ENCODE measurements around the gene BTBD18. TPM values are rescaled to one million over a fixed set of nuclear protein-coding genes. Genes with fewer than 3 reads are reported as not detected.

BTBD18 gene
- total RNA-seq, 4 donors from 2014 or later: not detected

DNA sequence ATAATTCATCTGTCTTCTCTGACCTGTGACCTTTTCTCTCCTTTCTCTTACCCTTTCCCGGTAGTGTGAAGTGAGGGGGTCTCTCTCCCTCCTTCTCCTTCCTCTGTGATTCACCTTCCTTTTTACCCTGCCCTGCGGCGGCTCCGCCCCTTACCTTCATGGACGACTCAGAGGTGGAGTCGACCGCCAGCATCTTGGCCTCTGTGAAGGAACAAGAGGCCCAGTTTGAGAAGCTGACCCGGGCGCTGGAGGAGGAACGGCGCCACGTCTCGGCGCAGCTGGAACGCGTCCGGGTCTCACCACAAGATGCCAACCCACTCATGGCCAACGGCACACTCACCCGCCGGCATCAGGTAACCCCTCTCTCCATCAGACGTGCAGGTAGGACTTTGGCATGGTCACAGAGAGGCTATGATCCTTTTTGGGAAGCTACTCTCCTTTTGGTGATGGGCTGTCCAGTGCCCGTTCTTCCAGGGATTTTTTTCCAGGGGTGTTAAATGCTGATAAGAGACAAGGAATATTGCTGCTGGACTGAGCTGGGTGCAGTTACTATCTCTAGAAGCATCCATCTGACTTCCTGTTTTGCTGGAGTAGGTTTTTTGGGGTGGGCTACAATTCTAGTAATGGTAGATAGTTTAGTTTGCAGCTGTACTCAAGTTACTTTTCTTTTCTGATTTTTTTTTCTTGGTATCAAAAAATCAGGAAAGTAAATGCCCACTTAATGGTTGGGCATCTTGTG, 39.9 kb upstream of the BTBD18 start:
- in situ Hi-C loops (cut with MboI; ENCODE audit: low pct_ligation_motif_present in 1 of 4, low pct_unique_long_range_greater_than_20kb in 1 of 4, low sequenced_read_pairs in 3 of 4) (no loop called here), intact Hi-C loops (cut with DNase I; ENCODE audit: low total_unique reads) (loop anchor here (10.0 kb wide), 1 partner anchor 47 kb away; the partner anchor contains the start of gene SELENOH)
- Histone ChIP-seq H3K4me3 (peak overlapping the region in 1 of 4 donors; percentile 34), H3K27ac (peak overlapping the region; percentile 88 to 95 (median 92)), H3K9me3 (no peaks in the 10 kb centered on the region), H3K4me1 (peaks cover 58 to 94% (median 73%) of the 10 kb centered on the region in 4 donors), H3K27me3 (no peaks in the 10 kb centered on the region), H3K36me3 (peaks cover 0 to 27% (median 10%) of the 10 kb centered on the region in 4 donors)
- TF ChIP-seq EP300 (IDR thresholded peaks at IDR 0.05; ENCODE audit: low read depth) (no peak), POLR2A (IDR thresholded peaks at IDR 0.05) (no peak)
- TF ChIP-seq, protein P1, sequence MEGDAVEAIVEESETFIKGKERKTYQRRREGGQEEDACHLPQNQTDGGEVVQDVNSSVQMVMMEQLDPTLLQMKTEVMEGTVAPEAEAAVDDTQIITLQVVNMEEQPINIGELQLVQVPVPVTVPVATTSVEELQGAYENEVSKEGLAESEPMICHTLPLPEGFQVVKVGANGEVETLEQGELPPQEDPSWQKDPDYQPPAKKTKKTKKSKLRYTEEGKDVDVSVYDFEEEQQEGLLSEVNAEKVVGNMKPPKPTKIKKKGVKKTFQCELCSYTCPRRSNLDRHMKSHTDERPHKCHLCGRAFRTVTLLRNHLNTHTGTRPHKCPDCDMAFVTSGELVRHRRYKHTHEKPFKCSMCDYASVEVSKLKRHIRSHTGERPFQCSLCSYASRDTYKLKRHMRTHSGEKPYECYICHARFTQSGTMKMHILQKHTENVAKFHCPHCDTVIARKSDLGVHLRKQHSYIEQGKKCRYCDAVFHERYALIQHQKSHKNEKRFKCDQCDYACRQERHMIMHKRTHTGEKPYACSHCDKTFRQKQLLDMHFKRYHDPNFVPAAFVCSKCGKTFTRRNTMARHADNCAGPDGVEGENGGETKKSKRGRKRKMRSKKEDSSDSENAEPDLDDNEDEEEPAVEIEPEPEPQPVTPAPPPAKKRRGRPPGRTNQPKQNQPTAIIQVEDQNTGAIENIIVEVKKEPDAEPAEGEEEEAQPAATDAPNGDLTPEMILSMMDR (IDR thresholded peaks at IDR 0.05): no peak
- WGBS, 2 donors (ENCODE audit: low coverage in 1 of 2): 64 to 86% methylated on average over 5 to 22 of the region's 22 CpGs
- DNase-seq: peak; percentile 28

DNA sequence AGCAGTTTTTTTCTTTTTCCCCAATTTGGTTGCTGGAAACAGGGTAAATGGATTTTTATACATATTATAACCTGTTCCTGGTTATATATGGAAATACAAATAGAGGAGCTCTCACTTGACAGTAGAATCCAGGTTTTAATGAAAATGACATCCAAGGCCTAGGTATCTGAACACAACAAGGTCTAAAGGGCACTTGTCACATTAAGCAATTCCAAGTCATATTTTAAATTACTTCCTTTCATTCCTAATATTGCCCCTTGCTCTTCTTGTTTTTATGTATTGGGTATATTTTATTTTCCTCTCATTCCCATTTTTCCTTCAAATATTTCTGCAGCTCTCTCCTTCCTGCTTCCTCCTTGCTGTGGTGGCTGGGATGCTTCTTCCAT, 37.1 kb upstream of the BTBD18 start:
- in situ Hi-C loops (cut with MboI; ENCODE audit: low pct_ligation_motif_present in 1 of 4, low pct_unique_long_range_greater_than_20kb in 1 of 4, low sequenced_read_pairs in 3 of 4): no loop called here
- Histone ChIP-seq H3K4me1 (peaks cover 73 to 99% (median 88%) of the 10 kb centered on the region in 4 donors), H3K27ac (peak overlapping the region; percentile 56 to 95 (median 82)), H3K27me3 (no peaks in the 10 kb centered on the region), H3K4me3 (no peak overlapping the region), H3K36me3 (peaks cover 0 to 2% (median 0%) of the 10 kb centered on the region in 4 donors), H3K9me3 (no peaks in the 10 kb centered on the region)
- intact Hi-C loops (cut with DNase I; ENCODE audit: low total_unique reads): no loop called here
- no peak for DNase-seq
- TF ChIP-seq POLR2AphosphoS5 (IDR thresholded peaks at IDR 0.05): no peak
- TF ChIP-seq, protein P1 (IDR thresholded peaks at IDR 0.05): no peak
- TF ChIP-seq EP300 (IDR thresholded peaks at IDR 0.05; ENCODE audit: low read depth): no peak
- no peak for TF ChIP-seq POLR2A (IDR thresholded peaks at IDR 0.05)

DNA sequence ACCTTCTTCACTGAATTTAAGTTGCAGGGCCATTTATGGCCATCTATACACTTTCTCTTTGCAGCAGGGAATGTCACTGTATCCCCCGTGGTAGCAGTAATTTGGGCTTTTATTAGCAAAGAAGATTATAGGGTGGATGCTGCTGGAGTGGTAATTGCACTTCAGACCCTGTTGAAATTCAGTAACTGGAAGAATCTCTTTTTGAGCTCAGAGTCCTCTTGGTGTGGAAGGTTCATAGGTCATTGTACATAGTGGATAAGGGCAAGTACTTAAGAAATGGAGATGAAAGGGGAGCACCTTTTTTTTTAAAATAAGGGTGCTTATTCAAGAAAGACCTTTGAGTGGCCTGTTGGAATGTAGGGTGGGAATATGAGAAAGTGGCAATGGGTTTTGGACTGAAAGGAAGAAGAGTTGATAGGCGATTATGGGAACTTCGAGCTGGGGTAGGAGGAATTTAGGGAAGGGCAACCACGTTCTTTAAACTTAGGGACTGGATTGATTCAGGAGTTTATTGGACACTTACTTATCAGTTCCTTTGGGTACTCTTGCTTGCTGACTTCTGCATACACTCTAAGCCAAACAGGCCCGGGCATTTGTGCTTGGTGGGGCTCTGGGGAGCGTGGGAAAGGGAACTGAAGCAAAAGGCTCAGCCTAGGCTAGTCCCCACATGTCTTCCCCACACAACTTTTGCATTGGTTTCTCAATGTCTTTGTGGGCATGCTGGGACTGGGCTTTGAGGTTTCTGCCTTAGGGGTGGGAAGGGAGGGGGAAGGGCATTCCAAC, 36.5 kb upstream of the BTBD18 start:
- WGBS, 2 donors (ENCODE audit: low coverage in 1 of 2): 63 to 69% methylated on average over 4 to 6 of the region's 6 CpGs
- Histone ChIP-seq H3K4me1 (peaks cover 67 to 99% (median 86%) of the 10 kb centered on the region in 4 donors), H3K27ac (peak overlapping the region; percentile 56 to 95 (median 82))

More for the DNA sequence above, 36.5 kb upstream of the BTBD18 start:
- no peak for TF ChIP-seq POLR2AphosphoS5 (IDR thresholded peaks at IDR 0.05)
- no peak for TF ChIP-seq EP300 (IDR thresholded peaks at IDR 0.05; ENCODE audit: low read depth)
- TF ChIP-seq, protein P1 (IDR thresholded peaks at IDR 0.05): no peak
- TF ChIP-seq POLR2A (IDR thresholded peaks at IDR 0.05): no peak
- no peaks in the 10 kb centered on the region for H3K27me3 ChIP-seq
- in situ Hi-C loops (cut with MboI; ENCODE audit: low pct_ligation_motif_present in 1 of 4, low pct_unique_long_range_greater_than_20kb in 1 of 4, low sequenced_read_pairs in 3 of 4) (no loop called here), intact Hi-C loops (cut with DNase I; ENCODE audit: low total_unique reads) (no loop called here)
- no peak for DNase-seq
- no peak overlapping the region for H3K4me3 ChIP-seq
- H3K36me3 ChIP-seq: no peaks in the 10 kb centered on the region
- H3K9me3 ChIP-seq: no peaks in the 10 kb centered on the region

All from transverse colon (tissue), 4 donors.